HPDE6-E6E7 (cell line): ENCODE results near the gene ADGRG7.

ENCODE experiments used
- DNase-seq: peaks from one replicate; pipeline ENCODE4 v3.0.0; 2011; ENCODE audit warnings: missing footprints; ENCODE audit errors: extremely low spot score

ADGRG7 gene

DNA sequence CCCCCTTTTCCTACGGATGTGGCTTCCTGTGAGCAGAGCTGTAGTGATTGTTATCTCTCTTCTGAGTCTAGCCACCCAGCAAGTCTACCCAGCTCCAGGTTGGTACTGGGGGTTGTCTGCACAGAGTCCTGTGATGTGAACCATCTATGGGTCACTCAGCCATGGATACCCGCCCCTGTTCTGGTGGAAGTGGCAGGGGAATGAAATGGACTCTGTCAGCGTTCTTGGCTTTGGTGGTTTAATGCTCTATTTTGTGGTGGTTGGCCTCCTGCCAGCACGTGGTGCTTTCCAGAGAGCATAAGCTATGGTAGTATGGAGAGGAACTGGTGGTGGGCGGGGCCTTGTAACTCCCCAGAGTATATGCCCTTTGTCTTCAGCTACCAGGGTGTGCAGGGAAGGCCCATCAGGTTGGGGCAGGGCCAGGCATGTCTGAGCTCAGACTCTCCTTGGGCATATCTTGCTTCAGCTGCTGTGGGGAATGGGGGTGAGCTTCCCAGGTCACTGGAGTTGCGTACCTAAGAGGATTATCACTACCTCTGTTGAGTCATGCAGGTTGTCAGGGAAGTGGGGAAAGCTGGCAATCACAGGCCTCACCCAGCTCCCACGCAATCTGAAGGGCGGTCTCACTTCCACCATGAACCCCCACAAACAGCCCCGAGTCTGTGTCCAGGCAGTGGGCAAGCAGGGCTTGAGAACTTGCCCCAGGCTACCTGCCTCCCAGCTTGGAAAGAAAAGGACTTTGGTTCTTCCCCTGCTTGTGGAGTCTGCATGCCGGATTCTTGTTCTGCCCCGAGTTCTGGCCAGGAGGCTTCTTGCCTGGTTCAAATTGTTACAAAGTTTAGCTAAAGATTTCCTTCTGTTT lies 9.0 kb upstream of the ADGRG7 start:
- peak; percentile 57 for DNase-seq

DNA sequence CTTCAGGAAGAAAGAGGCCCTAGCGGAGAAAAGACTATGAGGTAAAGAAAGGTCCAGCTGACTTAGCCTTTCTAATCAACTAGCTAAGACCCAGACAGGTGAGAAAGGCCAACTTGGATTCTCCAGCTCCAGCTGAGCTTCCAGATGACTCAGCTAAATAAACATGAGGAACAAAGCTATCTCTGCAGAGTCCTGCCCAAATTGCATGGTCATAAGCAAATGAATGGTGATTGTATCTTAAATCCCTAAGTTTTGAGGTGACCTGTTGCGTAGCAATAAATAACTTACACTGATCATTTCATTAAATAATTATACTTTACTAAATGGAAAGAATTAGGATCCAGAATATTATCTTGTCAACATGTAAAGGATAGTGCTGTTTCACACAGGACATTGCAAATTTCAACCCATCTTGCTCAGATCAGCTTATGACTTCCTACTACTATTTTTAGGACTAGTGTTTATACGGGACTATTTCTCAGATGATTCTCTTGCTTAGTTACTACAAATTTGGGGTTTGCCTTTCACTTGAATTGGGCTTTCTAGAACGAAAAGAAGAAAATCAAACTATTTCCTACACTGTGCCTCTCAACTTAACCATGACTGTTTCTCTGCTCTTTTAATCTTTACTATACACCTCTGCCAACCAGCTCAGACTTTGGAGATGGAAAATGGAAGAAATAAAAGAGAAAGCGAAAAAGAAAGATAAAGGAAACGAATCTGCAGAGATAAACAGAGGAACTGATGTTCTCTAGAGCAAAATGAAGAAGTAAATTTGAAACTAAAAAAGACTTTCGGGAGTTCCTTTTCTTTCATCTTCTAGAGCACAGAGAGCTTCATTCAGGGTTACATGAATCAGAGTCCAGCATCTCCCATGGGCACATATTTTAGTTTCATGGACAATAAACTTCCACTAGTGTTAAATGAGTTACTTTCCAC lies 6.6 kb upstream of the ADGRG7 start:
- peak; percentile 40 for DNase-seq

GRCh38 chr3:100603469-100603868 lies 5.9 kb upstream of the ADGRG7 start:
- peak; percentile 14 for DNase-seq

GRCh38 chr3:100605358-100605757 lies 4.0 kb upstream of the ADGRG7 start:
- DNase-seq = no peak

DNA sequence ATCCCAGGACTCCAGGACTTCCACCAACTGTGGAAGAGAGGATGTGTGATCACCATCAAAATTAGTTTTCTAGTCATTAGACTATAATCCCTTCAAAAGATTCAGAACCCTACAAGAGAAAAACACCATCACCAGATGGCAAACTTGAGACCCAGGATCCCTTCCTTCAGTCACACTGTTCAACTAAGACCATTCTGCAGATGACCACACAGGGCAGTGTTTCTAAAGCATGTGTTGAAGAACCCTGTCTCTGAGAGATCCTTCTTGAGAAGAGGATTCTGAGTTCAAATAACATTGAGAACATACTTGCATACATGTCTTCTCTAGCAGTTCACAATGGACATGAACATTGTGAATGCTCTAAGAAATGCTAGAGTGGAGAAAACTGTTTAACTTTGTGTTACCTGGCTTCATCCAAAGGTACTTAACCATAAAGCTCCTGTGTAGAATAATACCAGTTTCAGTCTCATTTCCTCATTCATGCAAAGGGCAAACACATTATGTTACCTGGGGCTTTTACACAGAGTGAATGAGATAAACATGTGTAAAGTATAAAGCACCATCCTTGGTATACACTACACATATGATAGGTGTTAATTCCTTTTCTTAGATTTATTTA lies 2.4 kb upstream of the ADGRG7 start:
- no peak for DNase-seq

GRCh38 chr3:100609963-100610362 lies 562 bp downstream of the ADGRG7 start:
- no peak for DNase-seq

DNA sequence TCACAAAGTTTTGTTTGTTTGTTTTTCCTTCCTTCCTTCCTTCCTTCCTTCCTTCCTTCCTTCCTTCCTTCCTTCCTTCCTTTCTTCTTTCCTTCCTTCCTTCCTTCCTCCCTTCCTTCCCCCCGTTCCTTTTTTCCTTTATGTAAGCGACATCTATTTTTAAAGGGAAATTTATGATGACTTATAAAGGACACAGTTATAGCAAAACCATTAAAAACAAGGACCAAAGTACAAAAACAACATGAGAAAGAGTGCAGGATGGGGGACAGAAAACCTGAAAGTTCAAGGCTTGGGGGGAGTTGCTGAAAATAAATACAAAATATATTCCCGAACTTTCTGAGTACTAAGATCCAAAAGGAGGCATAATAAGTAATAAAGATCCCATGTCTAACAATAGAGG lies 1.8 kb downstream of the ADGRG7 start:
- DNase-seq = no peak

DNA sequence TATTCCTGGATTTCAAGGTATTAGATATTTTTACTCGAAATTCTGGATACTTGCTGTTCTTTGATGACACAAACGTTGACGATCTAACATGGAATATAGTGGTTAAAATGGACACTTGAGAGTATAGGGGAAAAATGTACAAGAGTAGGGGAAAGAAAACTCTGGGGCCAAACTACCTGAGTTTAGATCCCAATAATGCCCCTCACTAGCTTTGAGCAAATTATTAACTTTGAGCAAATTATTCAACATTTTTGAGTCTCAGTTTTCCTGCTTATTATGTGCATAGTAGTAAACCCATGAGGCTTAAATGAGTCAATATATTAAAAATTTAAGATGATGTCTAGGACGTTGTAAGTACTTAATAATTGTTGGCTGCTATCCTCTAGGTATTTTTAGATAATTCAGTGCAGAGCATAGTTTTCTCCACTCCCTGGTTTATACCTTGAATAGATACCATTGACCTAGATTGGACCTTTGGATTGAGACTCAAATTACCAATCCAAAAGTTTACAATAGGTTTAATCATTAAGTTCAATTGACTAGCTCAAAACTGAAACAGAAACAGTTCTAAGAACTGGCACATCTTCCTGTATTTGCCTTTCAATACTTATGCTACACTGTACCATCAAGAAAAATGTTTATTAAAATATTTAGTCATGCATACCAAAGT lies 4.5 kb downstream of the ADGRG7 start:
- no peak for DNase-seq

DNA sequence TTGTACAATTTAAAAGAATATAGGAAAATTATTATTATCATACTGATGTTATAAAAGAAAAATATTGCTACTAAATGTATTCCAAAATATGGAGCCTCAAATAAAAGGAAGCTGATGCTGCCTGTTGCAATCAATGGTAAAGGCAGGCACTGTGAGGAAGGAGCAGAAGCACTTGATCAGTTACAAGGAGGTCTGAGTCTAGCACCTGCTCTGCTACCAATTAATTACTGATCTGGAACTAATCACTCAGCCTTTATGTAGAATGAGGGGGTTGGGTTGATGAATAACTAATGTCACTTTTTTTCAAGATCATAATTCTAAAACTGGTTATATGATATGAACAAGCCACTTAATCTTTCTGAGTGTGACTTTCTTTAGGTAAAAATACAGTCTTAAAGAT lies 5.5 kb downstream of the ADGRG7 start:
- DNase-seq = no peak

DNA sequence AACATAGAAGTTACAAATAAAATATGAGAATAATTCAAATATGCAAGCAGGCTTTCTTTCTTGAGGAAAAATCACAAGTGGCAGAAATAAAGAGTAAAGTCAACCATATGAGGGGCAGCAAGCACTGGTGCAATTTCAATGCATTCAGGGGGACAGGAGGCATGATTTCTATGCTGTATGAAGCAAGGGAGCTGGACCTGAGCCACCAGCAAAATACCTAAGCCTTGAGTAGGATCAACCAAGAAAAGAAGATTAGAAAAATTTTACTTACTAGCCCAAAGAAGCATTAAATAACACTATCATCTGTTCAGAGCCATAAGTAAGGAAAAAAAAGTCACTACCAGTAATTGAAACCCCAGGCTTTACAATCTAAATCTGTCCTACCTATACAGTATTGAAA lies 6.3 kb downstream of the ADGRG7 start:
- DNase-seq = no peak

GRCh38 chr3:100621251-100621650 lies 11.8 kb downstream of the ADGRG7 start:
- DNase-seq = no peak

GRCh38 chr3:100627491-100627890 lies 18.1 kb downstream of the ADGRG7 start:
- no peak for DNase-seq

DNA sequence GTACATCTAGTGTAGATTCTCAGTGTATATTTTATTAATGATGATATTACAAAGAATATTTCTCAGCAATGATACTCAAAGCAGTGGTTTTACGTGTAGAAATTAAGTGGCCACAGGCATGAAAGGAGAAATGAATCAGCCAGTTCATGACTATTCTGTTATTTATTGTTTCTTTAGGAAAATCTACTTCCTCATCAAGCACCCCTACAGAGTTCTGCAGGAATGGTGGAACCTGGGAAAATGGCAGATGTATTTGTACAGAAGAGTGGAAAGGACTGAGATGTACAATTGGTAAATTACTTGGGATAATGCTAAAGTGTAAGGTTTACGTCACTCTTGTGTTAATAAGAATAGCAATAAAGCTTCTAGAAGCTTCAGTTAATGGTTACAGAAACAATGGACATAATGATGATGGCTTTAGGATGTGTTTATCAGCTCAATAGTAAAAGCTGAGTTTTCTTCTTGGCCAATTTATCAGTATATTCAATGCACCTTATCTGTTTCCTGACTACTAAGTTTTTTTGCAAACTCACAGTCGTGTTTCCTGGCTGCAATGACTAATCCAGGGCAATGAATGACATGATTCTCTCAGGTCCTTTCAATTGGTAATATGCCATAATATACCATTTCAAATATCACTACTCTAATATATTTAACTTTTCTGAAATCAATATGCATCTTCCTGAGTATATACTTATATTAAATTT lies 20.2 kb downstream of the ADGRG7 start:
- peak; percentile 8 for DNase-seq

DNA sequence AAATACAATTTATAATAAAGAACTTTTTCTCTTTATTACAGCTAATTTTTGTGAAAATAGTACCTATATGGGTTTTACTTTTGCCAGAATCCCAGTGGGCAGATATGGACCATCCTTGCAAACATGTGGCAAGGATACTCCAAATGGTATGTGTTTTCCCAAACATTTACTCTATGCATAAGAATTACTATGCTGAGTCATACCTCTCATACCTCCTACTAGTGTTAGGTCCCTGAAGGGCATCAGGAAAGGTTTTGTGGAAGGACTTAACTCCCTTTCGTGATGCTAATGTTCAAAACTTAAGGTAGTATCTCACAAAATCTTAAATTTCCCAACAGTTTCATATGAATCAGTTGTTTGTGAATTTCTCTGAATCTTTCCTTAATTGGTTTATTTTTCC lies 21.3 kb downstream of the ADGRG7 start:
- DNase-seq = no peak

GRCh38 chr3:100631236-100631635 lies 21.8 kb downstream of the ADGRG7 start:
- DNase-seq = no peak

DNA sequence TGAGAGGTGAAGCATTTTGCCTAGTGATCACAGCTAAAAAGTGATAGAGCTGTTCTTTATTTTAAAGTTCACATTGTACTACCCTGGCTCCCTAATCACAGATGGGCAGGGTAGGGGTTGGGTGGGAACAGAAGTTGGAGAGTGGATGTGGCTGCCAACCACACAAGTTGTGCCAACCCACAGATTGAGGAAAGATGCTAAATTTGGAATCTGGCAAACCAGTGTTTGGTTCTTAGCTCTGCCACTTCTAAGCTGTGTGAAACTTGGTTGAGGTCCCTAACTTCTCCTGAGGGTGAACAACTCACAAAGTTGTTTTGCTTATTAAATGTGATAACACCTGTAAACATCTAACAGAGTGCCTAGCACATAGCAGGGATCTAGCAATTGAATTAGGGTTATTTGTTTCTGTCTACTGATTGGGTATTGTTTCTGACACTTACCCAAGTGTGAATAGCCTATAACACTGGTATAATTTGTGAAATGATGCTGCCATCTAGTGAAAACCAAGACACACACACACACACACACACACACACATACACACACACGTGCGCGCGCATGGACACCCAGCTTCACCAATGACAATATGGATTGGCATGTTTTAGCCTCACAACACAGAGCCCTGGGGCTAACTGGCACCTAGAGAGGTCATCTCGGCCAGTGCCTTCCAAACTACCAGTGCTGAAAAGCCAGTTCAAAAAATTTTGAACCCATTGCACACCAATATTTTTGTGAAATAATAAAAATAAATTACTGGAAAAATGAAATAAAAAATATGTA lies 25.3 kb downstream of the ADGRG7 start:
- DNase-seq = peak; percentile 65

GRCh38 chr3:100635273-100635701 lies 25.9 kb downstream of the ADGRG7 start:
- DNase-seq = no peak

DNA sequence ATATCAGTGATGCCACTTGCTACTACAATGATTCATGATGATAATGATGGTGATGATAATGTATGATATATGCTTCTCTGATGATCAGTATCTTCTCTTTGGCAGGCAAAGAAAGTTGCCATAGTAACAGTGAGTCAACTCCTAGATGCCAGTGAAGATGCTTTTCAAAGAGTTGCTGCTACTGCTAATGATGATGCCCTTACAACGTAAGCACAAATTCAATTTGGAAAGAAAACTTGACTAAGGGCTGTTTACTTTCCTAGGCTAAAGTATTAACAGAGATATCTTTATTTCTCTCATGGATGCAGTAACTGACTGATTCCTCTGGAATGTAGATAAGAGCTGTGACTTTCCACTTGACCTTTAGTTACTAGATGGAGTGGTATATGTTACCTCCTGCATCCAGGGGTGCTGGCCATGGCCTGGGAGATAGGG lies 27.8 kb downstream of the ADGRG7 start:
- no peak for DNase-seq

DNA sequence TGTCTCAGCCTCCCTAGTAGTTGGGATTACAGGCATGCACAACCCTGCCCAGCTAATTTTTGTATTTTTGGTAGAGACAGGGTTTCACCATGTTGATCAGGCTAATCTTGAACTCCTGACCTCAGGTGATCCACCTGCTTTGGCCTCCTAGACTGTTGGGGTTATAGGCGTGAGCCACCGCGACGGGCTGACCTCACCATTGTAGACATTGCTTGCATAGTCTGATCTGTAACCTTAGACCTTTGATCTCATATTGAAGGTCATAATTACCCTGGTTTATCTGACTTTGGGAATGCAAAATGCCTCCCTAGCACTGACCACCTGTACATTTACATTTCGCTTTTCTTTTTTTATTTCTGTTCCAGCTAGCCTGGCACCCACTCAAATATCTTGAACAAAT lies 31.2 kb downstream of the ADGRG7 start:
- DNase-seq = no peak

- no peak for DNase-seq
These were observed 32.2 kb downstream of the ADGRG7 start for GRCh38 chr3:100641471-100642032.
